DMS153 (cell line): ENCODE measurements around the gene CALR3.
"Not testable (repeated sequence)": the region's sequence is repeated elsewhere in the genome, so short reads cannot be mapped to it uniquely, and the experiment has no call there.

Source experiments
- DNase-seq: peaks from one replicate; lab custom pipeline; 2025; lab: John Stamatoyannopoulos, UW

Gene CALR3

DNA sequence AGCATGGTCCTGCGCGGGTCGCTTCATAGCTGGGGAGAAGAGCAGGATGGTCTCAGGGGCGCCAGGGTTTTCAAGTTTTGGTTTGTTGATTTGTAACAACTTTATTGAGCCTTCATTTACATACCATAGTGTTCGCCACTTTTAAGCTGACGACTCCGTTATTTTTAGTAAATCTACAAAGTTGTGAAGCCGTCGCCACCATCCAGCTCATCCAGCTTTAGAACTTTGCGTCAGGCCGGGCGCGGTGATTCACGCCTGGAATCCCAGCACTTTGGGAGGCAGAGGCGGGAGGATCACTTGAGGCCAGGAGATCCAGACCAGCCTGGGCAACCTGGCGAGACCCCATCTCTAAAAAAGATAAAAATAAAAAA, 631 bp upstream of the CALR3 start:
- DNase-seq: no peak

DNA sequence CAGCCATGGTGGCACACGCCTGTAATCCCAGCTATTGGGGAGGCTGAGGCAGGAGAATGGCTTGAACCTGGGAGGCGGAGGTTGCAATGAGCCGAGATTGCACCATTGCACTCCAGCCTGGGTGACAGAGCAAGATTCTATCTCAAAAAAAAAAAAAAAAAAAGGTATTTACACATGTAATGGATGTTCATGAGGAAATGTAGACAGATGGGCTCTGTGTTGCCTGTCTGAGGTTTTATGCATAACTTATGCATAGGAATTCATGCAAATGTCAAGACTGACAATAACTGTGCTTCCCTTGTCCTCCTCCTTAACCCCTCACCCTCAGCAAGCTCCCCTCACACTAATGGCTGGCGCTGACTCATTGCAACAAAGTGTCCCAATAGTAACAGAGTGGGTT, 9.5 kb downstream of the CALR3 start:
- DNase-seq: not testable (repeated sequence)

DNA sequence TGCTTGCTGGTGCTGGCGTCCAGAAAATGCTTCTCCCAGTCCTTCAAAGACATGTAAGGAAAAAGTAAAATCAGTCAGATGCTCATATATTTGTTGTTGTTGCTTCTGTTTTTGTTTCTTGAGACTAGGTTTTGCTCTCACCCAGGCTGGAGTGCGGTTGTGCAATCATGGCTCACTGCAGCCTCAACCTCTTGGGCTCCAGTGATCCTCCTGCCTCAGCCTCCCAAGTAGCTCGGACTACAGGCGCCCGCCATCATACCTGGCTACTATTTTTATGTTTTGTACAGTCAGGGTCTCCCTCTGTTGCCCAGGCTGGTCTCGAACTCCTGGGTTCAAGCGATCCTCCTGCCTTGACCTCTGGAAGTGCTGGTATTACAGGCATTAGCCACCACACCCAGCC, 13.2 kb downstream of the CALR3 start:
- no peak for DNase-seq

DNA sequence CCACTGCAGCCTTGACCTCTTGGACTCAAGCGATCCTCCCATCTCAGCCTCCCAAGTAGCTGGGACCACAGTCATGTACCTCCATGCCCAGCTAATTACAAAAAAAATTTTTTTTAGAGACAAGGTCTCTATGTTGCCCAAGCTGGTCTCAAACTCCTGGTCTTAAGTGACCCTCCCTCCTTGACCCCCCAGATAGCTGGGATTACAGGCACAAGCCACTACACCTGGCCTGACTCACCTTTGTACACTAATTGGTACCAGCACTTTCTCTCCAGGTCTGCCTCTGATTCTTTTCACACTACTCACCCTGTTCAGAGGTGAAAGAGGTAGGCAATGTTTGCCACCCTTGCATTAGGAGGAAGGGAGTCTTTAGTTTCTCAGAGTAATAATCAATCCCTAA, 18.7 kb downstream of the CALR3 start:
- DNase-seq: no peak

DNA sequence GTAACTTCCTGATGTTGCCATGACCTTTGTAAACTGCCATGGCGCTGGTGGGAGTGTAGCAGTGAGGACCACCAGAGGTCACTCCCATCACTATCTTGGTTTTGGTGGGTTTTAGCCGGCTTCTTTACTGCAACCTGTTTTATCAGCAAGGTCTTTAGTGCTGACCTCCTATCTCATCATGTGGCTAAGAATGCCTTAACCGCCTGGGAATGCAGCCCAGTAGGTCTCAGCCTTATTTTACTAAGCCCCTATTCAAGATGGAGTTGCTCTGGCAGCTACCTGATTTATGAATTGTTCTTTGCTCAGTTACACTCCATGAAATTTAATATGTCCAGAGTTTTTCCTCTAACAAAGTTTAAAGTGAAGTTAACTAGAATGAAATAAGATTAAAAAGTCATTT, 19.6 kb downstream of the CALR3 start:
- no peak for DNase-seq

DNA sequence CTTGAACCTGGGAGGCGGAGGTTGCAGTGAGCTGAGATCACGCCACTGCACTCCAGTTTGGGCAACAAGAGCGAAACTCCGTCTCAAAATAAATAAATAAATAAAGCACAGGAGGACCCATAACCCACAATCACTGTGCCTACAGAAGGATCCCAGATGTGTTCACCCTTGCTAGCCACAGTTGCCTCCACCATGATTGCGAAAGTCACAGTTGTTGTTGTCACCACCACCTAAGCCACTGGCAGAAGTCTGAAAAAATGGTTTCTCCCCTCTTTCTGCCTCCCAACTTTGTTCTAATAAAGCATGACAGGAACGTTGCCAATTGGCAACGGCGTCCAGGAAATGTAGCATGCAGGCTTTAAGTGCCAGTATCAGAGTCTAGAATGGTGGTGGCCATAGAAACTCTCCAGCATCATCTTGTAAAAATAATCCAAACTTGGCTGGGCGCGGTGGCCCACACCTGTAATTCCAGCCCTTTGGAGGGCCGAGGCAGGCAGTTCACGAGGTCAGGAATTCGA, 22.0 kb downstream of the CALR3 start:
- no peak for DNase-seq

DNA sequence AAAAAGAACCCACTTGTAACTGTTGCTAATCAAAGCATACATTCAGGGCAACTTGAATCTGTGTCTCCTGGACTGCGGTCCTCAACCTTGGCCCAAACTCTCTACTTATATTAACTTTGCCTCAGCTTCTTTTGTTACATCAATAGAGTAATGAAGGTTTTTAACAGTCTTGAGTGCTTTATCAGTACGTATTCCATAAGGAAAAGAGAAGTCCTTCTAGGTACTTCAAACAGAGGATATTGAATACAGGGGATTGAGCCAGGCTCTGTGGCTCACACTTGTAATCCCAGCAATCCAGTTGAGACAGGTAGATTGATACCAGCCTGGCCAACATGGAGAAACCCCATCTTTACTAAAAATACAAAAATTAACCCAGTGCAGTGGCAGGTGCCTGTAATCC, 23.0 kb downstream of the CALR3 start:
- DNase-seq: no peak

DNA sequence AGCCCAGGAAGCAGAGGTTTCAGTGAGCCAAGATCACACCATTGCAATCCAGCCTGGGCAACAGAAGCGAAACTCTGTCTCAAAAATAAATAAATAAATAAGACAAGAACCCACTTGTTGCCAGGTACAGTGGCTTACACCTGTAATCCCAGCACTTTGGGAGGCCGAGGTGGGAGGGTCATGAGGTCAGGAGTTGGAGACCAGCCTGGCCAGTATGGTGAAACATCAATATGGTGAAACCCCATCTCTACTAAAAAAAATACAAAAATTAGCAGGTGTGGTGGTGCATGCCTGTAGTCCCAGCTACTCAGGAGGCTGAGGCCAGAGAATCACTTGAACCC, 23.4 kb downstream of the CALR3 start:
- DNase-seq: not testable (repeated sequence)

DNA sequence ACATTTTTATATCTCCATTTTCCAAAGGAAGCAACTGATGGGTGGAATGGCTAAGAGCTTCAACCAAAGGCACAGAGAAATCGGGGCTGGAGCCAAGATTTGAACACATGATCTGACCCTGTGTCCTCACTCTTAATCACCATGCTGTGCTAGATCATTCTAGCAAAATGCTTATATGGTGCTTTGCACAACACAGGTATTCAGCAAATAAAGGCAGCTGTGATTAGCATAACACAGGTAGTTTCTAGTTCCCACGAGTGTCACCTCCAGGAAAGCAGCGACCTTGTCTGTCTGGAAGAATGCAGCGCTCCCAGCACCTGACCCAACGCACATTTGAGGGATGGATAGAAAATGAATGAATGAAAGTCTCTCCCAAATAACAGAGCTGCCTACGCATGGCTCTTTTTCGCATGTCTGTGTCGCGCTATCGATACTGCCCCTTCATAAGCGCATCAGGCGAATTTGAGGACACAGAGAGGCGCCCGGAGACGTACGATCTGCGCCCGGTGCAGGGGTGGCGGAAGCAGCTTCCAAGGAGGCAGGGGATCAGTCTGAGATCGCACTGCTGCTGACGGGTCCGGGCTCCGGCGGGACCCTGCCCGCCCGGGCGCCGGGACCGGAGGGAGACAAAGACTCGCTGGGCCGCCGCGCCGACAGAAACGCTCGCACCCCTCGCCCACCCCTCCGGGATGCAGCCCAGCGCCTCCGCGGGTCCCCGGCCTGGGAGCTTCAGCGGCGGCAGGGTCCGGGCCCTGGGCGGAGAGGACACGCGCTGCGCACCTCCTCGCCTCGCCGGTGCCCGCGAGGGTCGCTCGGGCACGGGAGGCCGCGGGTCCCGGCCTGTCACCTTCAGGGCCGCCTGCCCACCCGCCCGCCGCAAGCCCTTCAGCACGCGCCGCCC, 24.8 kb downstream of the CALR3 start:
- DNase-seq: no peak

DNA sequence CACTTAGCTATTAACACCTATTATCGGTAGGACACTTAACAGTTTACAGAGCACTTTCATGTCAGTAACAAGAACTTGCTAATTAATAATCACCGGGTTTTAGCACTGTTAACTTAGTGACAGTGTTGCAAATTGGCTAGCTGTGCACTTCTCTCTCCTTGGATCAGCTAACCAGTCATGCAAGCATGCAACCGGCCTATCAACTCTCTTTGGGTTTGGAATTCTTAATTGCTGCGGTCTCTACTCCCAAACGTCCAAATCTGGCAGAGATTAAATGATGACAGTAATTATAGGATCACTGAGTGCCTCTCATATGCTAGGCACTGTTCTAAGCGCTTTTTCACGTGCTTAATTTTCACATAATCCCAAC, 25.4 kb downstream of the CALR3 start:
- DNase-seq: no peak

DNA sequence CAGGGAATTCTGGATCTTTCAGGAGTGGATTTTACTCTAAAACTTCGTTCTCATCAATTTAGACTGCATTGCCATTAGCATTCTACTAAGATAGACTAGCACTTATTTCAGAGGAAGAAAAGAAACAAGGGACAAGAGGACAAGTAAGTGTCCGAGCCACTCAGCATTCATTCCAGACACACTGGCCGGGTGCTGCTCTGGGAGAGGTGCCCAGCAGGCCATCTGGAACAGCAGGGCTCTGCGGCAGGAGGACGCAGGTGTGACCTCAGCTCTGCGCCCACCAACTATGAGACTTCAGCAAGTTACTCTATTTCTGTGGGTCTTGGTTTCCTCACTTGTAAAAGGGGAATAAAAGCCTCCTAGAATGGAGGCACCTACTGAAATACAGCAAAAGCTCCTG, 28.4 kb downstream of the CALR3 start:
- DNase-seq: no peak

DNA sequence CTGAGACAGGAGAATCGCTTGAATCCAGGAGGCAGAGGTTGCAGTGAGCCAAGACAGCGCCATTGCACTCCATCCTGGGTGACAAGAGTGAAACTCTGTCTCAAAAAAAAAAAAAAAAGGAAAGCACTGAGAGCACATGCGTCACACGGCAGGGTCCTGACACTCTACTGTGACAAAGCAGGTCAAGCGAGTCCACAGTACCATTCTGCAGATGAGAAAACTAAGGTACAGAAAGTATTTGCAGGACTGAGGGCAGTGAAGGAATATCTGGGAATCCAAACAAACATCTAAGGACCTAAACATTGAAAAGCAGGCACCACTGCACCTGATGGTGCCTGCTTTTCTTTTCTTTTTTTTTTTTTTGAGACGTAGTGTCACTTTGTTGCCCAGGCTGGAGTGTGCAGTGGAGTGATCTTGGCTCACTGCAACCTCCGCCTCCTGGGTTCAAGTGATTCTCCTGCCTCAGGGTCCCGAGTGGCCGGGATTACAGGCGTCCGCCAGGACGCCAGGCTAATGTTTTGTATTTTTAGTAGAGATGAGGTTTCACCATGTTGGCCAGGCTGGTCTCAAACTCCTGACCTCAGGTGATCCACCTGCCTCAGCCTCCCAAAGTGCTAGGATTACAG, 29.1 kb downstream of the CALR3 start:
- not testable (repeated sequence) for DNase-seq

DNA sequence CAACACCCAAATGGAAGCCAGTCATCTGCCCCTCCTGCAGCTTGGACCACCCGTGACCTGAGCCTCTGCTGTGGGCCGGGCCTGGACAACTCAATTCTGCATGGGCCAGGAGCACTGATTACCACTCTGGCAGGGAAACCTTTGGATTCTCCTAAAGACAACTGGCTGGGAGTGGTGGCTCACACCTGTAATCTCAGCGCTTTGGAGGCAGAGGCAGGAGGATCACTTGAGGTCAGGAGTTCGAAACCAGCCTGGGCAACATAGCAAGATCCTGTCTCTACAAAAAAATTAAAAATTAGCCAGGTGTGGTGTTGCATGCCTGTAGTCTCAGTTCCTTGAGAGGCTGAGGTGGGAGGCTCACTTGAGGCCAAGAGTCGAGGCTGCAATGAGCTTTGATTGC, 30.7 kb downstream of the CALR3 start:
- no peak for DNase-seq

DNA sequence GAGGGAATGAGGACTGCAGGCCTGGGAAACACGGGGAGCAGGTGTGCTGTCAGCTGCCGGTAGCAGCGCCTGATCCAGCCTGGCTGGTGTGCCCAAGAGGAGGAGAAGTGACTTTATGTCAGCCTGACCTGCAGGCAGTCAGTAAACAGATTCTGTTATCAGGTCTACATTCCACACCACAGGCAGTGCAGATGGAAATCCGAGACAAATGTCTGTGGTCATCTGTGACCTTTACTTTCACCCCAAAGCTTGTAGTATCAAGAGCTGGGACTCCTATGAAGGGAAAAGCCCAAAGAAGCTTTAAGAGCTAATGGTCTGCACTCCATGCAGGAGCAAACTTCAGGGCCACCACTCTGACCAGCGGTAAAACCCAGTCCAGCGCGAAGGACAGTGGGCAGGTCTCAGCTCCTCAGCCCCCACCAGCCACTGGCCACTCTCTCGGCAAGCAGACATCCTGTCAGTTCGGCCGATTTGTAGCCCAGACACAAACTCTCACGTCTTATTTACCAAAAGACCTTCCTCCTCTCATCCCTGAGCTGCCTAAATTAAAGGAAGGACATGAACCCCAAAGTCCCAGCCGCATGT, 31.9 kb downstream of the CALR3 start:
- DNase-seq: no peak

DNA sequence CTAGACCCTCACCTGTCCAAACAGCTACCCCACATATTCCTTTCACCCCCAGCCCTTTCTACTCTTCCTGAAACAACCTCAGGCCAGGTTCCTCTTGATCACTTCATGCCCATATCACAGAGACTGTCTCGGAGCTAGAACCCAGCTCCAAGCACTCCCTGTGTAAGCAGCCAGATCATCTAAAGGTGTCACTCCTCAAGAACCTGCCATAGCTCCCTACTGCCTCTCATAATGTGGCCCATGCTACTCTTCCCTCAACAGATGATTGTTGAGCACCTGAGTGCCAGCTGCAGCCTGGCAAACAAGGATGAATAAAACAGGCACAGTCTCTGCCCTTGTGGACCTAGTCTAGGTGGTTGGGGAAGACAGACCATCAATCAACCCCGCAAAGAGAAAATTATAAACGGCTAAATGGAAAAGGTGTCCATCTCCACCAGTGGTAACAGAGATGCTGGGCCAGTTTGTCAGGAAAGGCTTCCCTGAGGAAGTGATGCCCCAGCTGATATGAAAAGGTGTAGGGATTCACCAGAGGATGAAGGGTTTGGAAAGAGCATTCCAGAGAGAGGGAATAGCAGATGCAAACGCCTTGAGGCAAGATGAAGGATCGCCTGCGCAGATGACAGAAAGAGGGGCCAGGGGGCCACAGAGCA, 32.5 kb downstream of the CALR3 start:
- no peak for DNase-seq

DNA sequence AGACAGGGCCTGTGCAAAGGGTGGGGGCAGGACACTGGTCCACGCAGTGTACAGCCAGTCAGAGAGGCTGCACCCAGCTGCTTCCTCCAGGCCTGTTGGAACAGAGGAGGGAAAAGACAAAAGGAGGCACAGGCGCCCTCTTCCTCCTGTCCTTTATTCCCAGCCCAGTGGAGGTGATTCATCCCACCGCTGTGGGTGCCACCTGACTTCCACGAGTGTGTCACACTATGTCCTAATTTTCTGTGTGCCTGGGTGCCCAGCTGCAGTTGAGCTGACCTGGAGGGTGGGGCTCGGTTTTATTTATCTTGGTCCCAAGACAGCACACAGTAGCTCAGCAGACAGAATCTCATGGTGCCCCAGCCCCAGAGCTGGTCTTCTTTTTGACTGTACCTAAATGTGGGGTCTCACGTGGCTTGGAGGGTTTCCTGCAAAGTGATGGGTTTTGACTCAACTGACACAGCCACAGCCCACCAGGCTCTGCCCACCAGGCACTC, 33.2 kb downstream of the CALR3 start:
- no peak for DNase-seq

DNA sequence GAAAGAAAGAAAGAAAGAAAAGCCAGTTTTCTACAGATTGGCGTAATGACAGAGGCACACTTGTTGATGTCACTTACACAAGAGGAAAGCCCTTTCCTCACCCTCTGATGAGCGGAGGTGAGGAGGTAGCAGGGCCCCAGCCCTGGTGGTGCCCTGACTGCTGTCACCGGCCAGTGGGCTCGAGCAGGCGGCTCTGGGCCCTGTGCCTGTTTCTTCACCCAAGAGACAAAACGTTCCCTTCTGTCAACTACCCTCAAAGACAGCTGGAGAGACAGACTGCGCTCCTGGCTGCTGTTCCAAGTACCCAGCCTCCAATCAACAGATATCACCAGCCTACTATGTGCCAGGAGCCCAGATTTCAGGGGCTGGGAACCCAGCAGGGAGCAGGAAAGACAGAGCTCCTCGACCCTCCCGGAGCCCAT, 34.3 kb downstream of the CALR3 start:
- no peak for DNase-seq

DNA sequence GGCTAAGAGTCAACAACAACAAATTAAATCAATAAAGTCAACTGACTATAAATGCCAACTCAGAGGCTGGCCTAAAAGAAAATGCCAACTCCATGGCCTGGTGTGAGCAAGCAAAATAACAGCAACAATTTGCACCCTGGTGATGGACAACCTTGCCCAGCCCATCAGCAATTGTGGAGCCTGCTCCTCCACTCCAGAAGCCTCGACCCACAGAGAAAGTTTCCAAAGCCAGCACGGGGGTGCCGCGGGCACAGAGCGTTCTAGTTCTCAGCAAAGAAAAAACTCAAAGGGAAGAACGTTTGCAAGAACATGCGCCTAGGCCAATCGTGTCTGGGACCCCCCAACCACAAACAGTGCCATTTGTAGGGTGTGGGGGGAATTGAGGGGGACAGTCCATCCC, 35.5 kb downstream of the CALR3 start:
- DNase-seq: no peak

DNA sequence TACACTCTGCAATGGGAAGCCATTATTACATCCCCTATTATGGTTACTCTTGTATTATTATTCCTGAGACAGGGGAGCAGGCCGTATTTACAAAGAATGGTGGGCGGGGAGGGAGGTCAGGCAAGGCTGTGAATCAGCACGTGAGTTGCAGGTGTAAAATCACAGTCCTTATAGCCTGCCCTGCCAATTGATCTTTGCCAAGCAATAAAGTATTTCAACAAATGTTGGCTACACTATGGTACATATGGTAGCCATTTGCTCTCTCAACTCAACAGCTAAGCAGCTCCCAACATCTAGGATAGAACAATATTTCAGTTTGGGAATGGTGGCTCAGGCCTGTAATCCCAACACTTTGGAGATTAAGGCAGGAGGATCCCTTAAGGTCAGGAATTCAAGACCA, 36.3 kb downstream of the CALR3 start:
- no peak for DNase-seq

DNA sequence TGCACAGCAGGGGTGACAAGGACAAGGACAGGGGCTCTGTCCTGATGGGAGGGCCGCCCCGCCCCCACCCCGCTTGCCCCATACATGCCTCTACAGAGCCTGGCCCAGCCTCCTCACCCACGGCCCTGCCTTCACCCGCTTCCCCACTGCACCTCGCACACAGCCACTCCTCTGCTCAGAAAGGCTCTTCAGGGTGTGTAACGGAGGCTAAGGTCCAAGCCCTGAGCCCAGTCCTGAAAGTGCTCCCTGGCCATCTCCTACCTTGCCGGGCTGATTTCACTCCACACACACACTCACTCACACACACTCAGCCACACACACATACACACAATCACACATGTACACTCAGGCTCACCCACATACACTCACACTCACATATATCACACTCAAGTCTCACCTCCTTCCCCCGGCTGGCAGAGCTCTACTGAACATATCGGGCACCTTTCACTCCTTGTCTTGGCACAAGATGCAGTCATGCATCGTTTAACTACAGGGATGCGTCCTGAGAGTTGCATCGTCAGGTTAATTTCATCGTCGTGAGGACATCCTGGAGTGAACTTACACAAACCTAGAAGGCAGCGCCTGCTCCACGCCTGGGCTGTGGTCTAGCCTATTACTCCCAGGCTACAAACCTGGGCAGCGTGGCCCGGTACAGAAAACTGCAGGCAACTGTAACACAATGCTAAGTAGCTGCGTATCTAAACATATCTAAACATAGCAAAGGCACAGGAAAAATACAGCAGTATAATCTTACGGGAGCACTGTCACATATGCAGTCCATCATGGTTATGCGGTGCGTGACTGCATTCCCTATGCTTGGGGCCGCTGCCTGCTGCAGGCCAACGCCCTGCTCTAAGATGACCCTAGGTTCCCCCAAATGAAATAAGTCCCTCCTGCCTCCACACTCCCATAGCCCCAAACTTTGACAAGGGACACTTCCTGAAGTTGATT, 37.3 kb downstream of the CALR3 start:
- DNase-seq: no peak

DNA sequence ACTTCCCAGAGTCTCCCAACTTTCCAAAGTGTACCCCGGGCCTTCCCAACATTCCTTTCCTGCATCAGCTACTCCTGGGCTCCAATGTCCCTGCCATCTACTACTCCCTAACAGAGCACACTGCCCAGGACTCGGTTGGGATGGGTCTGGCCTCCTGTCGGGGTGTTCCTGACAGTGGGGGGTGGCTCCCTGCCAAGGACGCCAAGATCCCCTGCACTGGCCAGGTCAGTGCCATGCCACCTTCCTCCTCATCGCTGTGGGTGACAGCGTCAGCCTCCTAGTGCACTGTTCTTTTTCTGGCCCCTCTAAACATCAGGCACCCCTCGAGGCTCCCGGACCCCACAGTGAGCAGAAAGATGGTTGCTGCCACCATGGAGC, 38.0 kb downstream of the CALR3 start:
- DNase-seq: no peak
